Mesenchymal stem cell (in vitro differentiated cells and primary cell): Measurements from ENCODE around the gene PTPN21.

ENCODE experiments used
- DNase-seq: peaks from one replicate; pipeline ENCODE4 v3.0.0-alpha.2; 2013
- H2AFZ ChIP-seq: one replicate; pipeline ENCODE4 v1.6.1; 2013; ENCODE audit warnings: low read depth, mild to moderate bottlenecking, control low read depth, inconsistent platforms, low read length, moderate library complexity
- H2AK5ac ChIP-seq: 2 replicates; pipeline ENCODE4 v1.6.1; 2013; ENCODE audit warnings: low read length, moderate library complexity, mild to moderate bottlenecking, inconsistent platforms; ENCODE audit not compliant: severe bottlenecking
- H2BK120ac ChIP-seq: one replicate; pipeline ENCODE4 v1.6.1; 2013; ENCODE audit warnings: low read depth, mild to moderate bottlenecking, inconsistent platforms, low read length, moderate library complexity
- H2BK12ac ChIP-seq, 2 experiments: one replicate each; pipeline ENCODE4 v1.6.1; 2013; ENCODE audit warnings: inconsistent platforms in 2 of 2, low read length in 2 of 2, mild to moderate bottlenecking in 2 of 2, moderate library complexity in 2 of 2, control low read depth in 1 of 2
- H2BK15ac ChIP-seq: one replicate; pipeline ENCODE4 v1.6.1; 2013; ENCODE audit warnings: mild to moderate bottlenecking, low read depth, inconsistent platforms; ENCODE audit not compliant: poor library complexity, severe bottlenecking
- H2BK5ac ChIP-seq: 2 replicates; pipeline ENCODE4 v1.6.1; 2013; ENCODE audit warnings: low read depth, mild to moderate bottlenecking, low read length, control low read depth, inconsistent platforms; ENCODE audit not compliant: poor library complexity, severe bottlenecking
- H3K14ac ChIP-seq, 2 experiments: one replicate each; pipeline ENCODE4 v1.6.1; 2013; ENCODE audit warnings: inconsistent platforms in 2 of 2, low read length in 2 of 2, control low read depth in 1 of 2, mild to moderate bottlenecking in 1 of 2, moderate library complexity in 1 of 2
- H3K18ac ChIP-seq, 2 experiments: one replicate each; pipeline ENCODE4 v1.6.1; 2013; ENCODE audit warnings: inconsistent platforms in 2 of 2, low read length in 2 of 2, control low read depth in 1 of 2, low read depth in 1 of 2, mild to moderate bottlenecking in 1 of 2
- H3K23ac ChIP-seq, 2 experiments: one replicate each; pipeline ENCODE4 v1.6.1; 2013; ENCODE audit warnings: inconsistent platforms in 2 of 2, low read length in 2 of 2, mild to moderate bottlenecking in 2 of 2, moderate library complexity in 2 of 2, control low read depth in 1 of 2
- H3K27ac ChIP-seq: 2 replicates; pipeline ENCODE4 v1.5.1; 2013; ENCODE audit warnings: mild to moderate bottlenecking, moderate library complexity, low read length, control low read depth, inconsistent platforms; ENCODE audit not compliant: poor library complexity, severe bottlenecking
- H3K27me3 ChIP-seq, 2 experiments: 2 replicates each; pipeline versions ENCODE4 v1.6.1 to v1.7.0; 2013; ENCODE audit warnings: low read length in 2 of 2, mild to moderate bottlenecking in 2 of 2, moderate library complexity in 2 of 2, control low read depth in 1 of 2, inconsistent platforms in 1 of 2; ENCODE audit not compliant: control insufficient read depth in 1 of 2, insufficient read depth in 1 of 2
- H3K36me3 ChIP-seq, 2 experiments: 2 replicates each; pipeline versions ENCODE4 v1.6.1 to v1.7.0; 2013; ENCODE audit warnings: low read length in 2 of 2, control low read depth in 1 of 2, inconsistent platforms in 1 of 2, low read depth in 1 of 2, mild to moderate bottlenecking in 1 of 2; ENCODE audit not compliant: insufficient read depth in 2 of 2, control insufficient read depth in 1 of 2
- H3K4ac ChIP-seq, 2 experiments: one replicate each; pipeline ENCODE4 v1.6.1; 2013; ENCODE audit warnings: inconsistent platforms in 2 of 2, low read length in 2 of 2, mild to moderate bottlenecking in 2 of 2, moderate library complexity in 2 of 2, control low read depth in 1 of 2, low read depth in 1 of 2
- H3K4me1 ChIP-seq: 2 replicates; pipeline ENCODE4 v1.6.1; 2013; ENCODE audit warnings: low read depth, low read length, control low read depth; ENCODE audit not compliant: control insufficient read depth, insufficient read depth
- H3K4me2 ChIP-seq: 2 replicates; pipeline ENCODE4 v1.6.1; 2013; ENCODE audit warnings: low read length, mild to moderate bottlenecking, inconsistent platforms; ENCODE audit not compliant: poor library complexity, severe bottlenecking
- H3K4me3 ChIP-seq, 2 experiments: 2 replicates each; pipeline versions ENCODE4 v1.5.1 to v1.7.0; 2013; ENCODE audit warnings: low read length in 2 of 2, mild to moderate bottlenecking in 2 of 2, control low read depth in 1 of 2, low read depth in 1 of 2; ENCODE audit not compliant: insufficient read depth in 1 of 2
- H3K79me1 ChIP-seq: replicated peaks from 2 replicates; pipeline ENCODE4 v1.6.1; 2013; ENCODE audit warnings: mild to moderate bottlenecking, control low read depth, low read length, inconsistent platforms; ENCODE audit not compliant: poor library complexity, severe bottlenecking
- H3K9ac ChIP-seq: 2 replicates; pipeline ENCODE4 v1.7.0; 2013; ENCODE audit warnings: mild to moderate bottlenecking, low read length, moderate library complexity
- H3K9me3 ChIP-seq: 2 replicates; pipeline ENCODE4 v1.7.0; 2013; ENCODE audit warnings: mild to moderate bottlenecking, low read length; ENCODE audit not compliant: control insufficient read depth
- H4K8ac ChIP-seq: one replicate; pipeline ENCODE4 v1.6.1; 2013; ENCODE audit warnings: inconsistent platforms, mild to moderate bottlenecking, low read length, moderate library complexity
- H4K91ac ChIP-seq: one replicate; pipeline ENCODE4 v1.6.1; 2013; ENCODE audit warnings: mild to moderate bottlenecking, low read length, inconsistent platforms
- WGBS: methylation state at CpG from one replicate; pipeline ENCODE4 v1.1.7; 2013; ENCODE audit warnings: mixed read lengths; 5-methylcytosine and 5-hydroxymethylcytosine counted together

PTPN21 gene

DNA sequence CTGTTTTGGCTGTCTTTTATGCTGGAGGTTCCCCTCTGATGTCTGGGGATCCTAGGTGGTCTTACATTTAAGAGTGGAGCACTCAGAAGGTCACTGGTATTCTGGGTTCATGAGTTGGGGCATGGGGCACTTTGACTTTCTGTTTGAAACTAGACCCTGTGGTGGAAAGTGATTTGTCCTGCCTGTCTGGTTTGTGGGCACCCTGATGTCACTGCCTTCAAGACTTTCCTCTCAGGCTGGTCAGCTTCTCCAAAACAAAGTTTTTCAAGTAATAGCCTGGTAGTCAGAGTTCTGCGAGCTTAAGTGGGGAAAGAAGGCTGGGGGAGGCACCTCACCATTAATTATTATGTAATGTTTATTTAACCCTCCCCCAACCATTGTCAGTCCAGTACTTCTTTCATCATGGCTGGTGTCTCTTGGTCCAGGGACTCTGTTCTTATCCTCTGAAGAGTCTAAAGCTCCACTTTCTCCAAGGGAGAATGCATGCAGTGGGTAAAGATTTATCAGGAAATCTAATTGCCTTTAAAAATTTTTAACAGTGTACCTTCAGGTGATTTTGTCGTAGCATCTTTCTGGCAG is 43.4 kb upstream of the PTPN21 start:
- Histone ChIP-seq H3K18ac (no peak overlapping the region), H2BK15ac (no peak overlapping the region), H3K14ac (no peak overlapping the region), H3K27ac (no peak overlapping the region), H3K4me2 (no peak overlapping the region), H2AFZ (no peak overlapping the region), H3K23ac (no peak overlapping the region), H3K9me3 (no peaks in the 10 kb centered on the region), H2AK5ac (no peak overlapping the region), H2BK12ac (no peak overlapping the region), H2BK120ac (no peak overlapping the region), H2BK5ac (no peak overlapping the region), H3K27me3 (no peaks in the 10 kb centered on the region), H3K4me3 (no peak overlapping the region), H3K9ac (no peak overlapping the region), H3K79me1 (peaks cover 30% of the 10 kb centered on the region), H3K4me1 (peaks cover 1% of the 10 kb centered on the region), H3K36me3 (peaks cover 37 to 98% of the 10 kb centered on the region in 2 experiments), H4K8ac (no peak overlapping the region), H4K91ac (no peak overlapping the region), H3K4ac (no peak overlapping the region)
- 88% methylated on average over 1 of the region's 2 CpGs for WGBS
- no peak for DNase-seq

DNA sequence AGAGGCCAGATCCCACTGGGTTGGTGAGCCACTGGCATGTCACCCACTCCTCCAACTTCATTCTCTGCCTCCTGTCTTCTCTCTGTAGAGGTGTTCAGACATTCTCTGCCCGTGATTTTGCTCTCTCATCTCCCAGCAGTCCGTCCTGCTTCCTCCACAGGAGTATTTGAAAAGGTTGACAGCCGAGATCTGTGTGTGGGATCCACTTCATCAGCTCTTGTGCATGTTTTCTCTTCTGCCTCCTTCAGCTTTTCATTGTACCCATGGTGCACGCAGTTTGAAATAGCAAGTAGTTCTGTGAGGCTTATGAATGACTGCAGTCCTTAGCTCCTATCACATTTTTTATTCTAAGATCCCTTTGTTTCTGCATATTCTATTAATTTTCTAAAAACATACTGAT is 42.8 kb upstream of the PTPN21 start:
- Histone ChIP-seq H3K27me3 (no peaks in the 10 kb centered on the region), H3K9ac (no peak overlapping the region), H4K91ac (no peak overlapping the region), H3K4ac (no peak overlapping the region), H3K14ac (no peak overlapping the region), H2AK5ac (no peak overlapping the region), H3K79me1 (peaks cover 27% of the 10 kb centered on the region), H3K36me3 (peaks cover 33 to 96% of the 10 kb centered on the region in 2 experiments), H2BK12ac (no peak overlapping the region), H2BK120ac (no peak overlapping the region), H3K27ac (no peak overlapping the region), H2AFZ (no peak overlapping the region), H4K8ac (no peak overlapping the region), H3K4me1 (peaks cover 1% of the 10 kb centered on the region), H3K9me3 (no peaks in the 10 kb centered on the region), H3K4me2 (no peak overlapping the region), H3K23ac (no peak overlapping the region), H2BK15ac (no peak overlapping the region), H3K18ac (no peak overlapping the region), H3K4me3 (no peak overlapping the region), H2BK5ac (no peak overlapping the region)
- no peak for DNase-seq
- 100% methylated on average over 3 of the region's 4 CpGs for WGBS

- Histone ChIP-seq H2AK5ac (no peak overlapping the region), H2BK5ac (no peak overlapping the region), H3K79me1 (peaks cover 26% of the 10 kb centered on the region), H4K91ac (no peak overlapping the region), H2BK12ac (no peak overlapping the region), H3K9me3 (no peaks in the 10 kb centered on the region), H2AFZ (no peak overlapping the region), H3K18ac (no peak overlapping the region), H3K27ac (no peak overlapping the region), H2BK15ac (no peak overlapping the region), H2BK120ac (no peak overlapping the region), H3K36me3 (peaks cover 30 to 92% of the 10 kb centered on the region in 2 experiments), H3K4ac (no peak overlapping the region), H3K4me2 (no peak overlapping the region), H3K23ac (no peak overlapping the region), H3K9ac (no peak overlapping the region), H3K14ac (no peak overlapping the region), H3K4me3 (no peak overlapping the region), H3K27me3 (no peaks in the 10 kb centered on the region), H3K4me1 (peaks cover 1% of the 10 kb centered on the region), H4K8ac (no peak overlapping the region)
- 91% methylated on average over 4 of the region's 4 CpGs for WGBS
- DNase-seq = no peak
These were observed 42.2 kb upstream of the PTPN21 start for GRCh38 chr14:88597038-88597437.

GRCh38 chr14:88592031-88592430 is 37.2 kb upstream of the PTPN21 start:
- no peak overlapping the region for H4K91ac ChIP-seq
- no peak overlapping the region for H2BK120ac ChIP-seq
- no peak overlapping the region for H2BK12ac ChIP-seq
- no peak overlapping the region for H3K27ac ChIP-seq
- no peak overlapping the region for H4K8ac ChIP-seq
- H3K27me3 ChIP-seq = no peaks in the 10 kb centered on the region
- WGBS = 89% methylated on average over 1 of the region's 1 CpG
- H3K4me2 ChIP-seq = no peak overlapping the region
- peaks cover 4% of the 10 kb centered on the region for H3K4me1 ChIP-seq
- no peak overlapping the region for H2AK5ac ChIP-seq
- H2BK5ac ChIP-seq = no peak overlapping the region
- no peak overlapping the region for H3K23ac ChIP-seq
- no peaks in the 10 kb centered on the region for H3K9me3 ChIP-seq
- H2BK15ac ChIP-seq = no peak overlapping the region
- H3K9ac ChIP-seq = no peak overlapping the region
- peaks cover 17% of the 10 kb centered on the region for H3K79me1 ChIP-seq
- H3K4ac ChIP-seq = no peak overlapping the region
- H2AFZ ChIP-seq = no peak overlapping the region
- H3K18ac ChIP-seq = no peak overlapping the region
- no peak for DNase-seq
- H3K14ac ChIP-seq = no peak overlapping the region
- peaks cover 10 to 88% of the 10 kb centered on the region in 2 experiments for H3K36me3 ChIP-seq
- H3K4me3 ChIP-seq = no peak overlapping the region
